H1 (cell line): ENCODE measurements around the gene AK5.

ENCODE experiments used
- ASH2L ChIP-seq: fragments of 200-600, 300-600 bp; sonication (generic); IDR thresholded peaks from one replicate; pipeline ENCODE4 v1.7.1; 2017; ENCODE audit warnings: low read length
- BRCA1 ChIP-seq: IDR thresholded peaks from 2 replicates; pipeline ENCODE4 v1.6.1; 2012; ENCODE audit warnings: low read depth, low read length, improper control_type of control experiment
- CEBPB ChIP-seq: IDR thresholded peaks from 2 replicates; pipeline ENCODE4 v1.6.1; 2012; ENCODE audit warnings: low read depth, low read length
- CREB1 ChIP-seq: IDR thresholded peaks from 2 replicates; pipeline ENCODE4 v1.6.1; 2012; ENCODE audit warnings: inconsistent platforms
- CTCF ChIP-seq, 3 experiments: IDR thresholded peaks; 1 replicate in 2 of 3; 2 replicates in 1 of 3; pipeline versions ENCODE4 v1.5.1 to v1.6.1; 2011; ENCODE audit warnings: low read length in 3 of 3, mild to moderate bottlenecking in 3 of 3, inconsistent platforms in 2 of 3, low read depth in 1 of 3, moderate library complexity in 1 of 3; ENCODE audit not compliant: insufficient read depth in 1 of 3; ENCODE audit errors: control extremely low read depth in 1 of 3
- EGR1 ChIP-seq: IDR thresholded peaks from 2 replicates; pipeline ENCODE4 v1.6.1; 2011; ENCODE audit warnings: low read depth, low read length, borderline replicate concordance
- EZH2 ChIP-seq: fragments of 200-600 bp; sonication (generic); IDR thresholded peaks from 2 replicates; pipeline ENCODE4 v1.7.1; 2012; ENCODE audit warnings: low read depth, mild to moderate bottlenecking, moderate library complexity, low read length, inconsistent platforms; ENCODE audit not compliant: severe bottlenecking
- POLR2A ChIP-seq, 2 experiments: IDR thresholded peaks; 1 replicate in 1 of 2; 2 replicates in 1 of 2; pipeline ENCODE4 v1.6.1; 2011; ENCODE audit warnings: low read depth in 2 of 2, low read length in 2 of 2, mild to moderate bottlenecking in 2 of 2; ENCODE audit errors: control extremely low read depth in 1 of 2
- POLR2AphosphoS5 ChIP-seq: IDR thresholded peaks from 2 replicates; pipeline ENCODE4 v1.6.1; 2011; ENCODE audit warnings: low read depth, low read length
- RFX5 ChIP-seq: IDR thresholded peaks from 2 replicates; pipeline ENCODE4 v1.6.1; 2011; ENCODE audit warnings: low read depth, low read length, improper control_type of control experiment, borderline replicate concordance

- TF ChIP-seq CTCF (IDR thresholded peaks at IDR 0.05; ENCODE audit: control extremely low read depth in 1 of 3, insufficient read depth in 1 of 3, low read depth in 1 of 3, low read length in 3 of 3) (no peak), RFX5 (no peak), ASH2L (no peak), CREB1 (no peak), EGR1 (no peak), POLR2A (IDR thresholded peaks at IDR 0.05; ENCODE audit: control extremely low read depth in 1 of 2, low read depth in 2 of 2, low read length in 2 of 2) (no peak), EZH2 (no peak), POLR2AphosphoS5 (no peak), BRCA1 (no peak), CEBPB (no peak)
These were observed 46.9 kb upstream of the AK5 start for GRCh38 chr1:77234943-77235342.
